Retina (tissue), 1 donor: ENCODE data around the gene SMOC1.
A peak's percentile ranks its signal among the peaks of the same experiment; 100 is the strongest.

Experiments
- DNase-seq: peaks from one replicate; pipeline ENCODE4 v3.0.0-alpha.2; 2016

The SMOC1 gene

GRCh38 chr14:69983317-69983716, 104.1 kb downstream of the SMOC1 start:
- DNase-seq: no peak

- DNase-seq: no peak
Measured at GRCh38 chr14:69985463-69985862, 106.2 kb downstream of the SMOC1 start.

DNA sequence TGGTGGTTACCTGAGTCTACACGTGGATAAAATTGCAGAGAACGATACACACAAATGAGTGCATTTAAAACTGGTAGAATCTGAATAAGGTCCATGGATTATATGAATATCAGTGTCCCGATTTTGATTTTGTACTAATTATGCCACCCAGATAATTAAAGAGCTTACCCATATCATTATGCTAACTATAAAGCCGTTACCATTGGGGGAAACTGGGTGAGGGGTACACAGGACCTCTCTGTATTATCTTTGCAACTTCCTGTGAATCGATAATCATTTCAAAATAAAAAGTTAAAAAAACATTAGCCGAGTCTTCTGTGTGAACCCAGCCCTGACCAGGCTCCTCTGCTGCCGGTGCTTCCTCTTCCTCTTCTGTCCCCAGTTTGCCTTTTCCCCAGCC, 107.1 kb downstream of the SMOC1 start:
- no peak for DNase-seq

- no peak for DNase-seq
Measured at GRCh38 chr14:69987406-69988121, 108.3 kb downstream of the SMOC1 start.

GRCh38 chr14:69988979-69989378, 109.8 kb downstream of the SMOC1 start:
- DNase-seq: no peak

DNA sequence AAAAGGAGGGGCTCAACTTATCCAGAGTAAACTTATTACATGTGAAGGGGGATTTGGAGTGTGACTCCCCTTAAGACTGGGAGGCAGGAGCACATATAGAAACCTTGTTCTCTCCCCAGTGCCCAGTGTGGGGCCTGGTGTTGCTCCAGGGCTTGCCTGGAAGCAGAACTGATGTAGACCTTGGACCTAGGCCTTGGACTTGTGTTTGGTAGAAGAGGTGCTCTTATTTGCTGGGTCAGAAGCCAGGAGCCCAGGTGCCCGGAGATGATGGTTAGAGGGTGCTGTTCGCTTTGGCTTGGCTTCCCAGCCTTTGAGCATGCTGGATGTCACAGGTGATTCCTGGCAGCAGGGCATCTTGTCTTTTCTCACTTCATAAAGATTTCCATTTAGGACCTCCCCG, 110.4 kb downstream of the SMOC1 start:
- no peak for DNase-seq

GRCh38 chr14:69990323-69990722, 111.1 kb downstream of the SMOC1 start:
- DNase-seq: no peak

GRCh38 chr14:69991422-69991821, 112.2 kb downstream of the SMOC1 start:
- DNase-seq: no peak

DNA sequence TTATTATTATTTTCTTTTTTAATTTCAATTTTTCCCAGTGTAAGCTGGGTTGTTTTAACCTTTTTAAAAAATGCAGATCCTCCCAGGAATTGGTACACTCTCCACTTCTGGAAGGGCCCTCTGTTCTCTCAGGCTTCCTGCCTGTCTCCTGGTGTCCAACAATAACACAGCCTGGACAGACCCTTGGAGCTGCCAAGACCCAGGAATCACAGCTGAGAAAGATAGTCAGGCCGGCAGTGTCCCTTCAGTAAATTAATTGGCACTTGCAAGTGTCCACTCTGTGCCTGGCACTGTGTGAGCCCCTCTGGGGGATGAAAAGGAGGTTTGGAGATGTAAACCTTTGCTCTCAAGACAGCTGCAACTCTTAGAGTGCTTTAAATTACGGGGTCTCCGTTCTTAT, 113.3 kb downstream of the SMOC1 start:
- DNase-seq: no peak

- no peak for DNase-seq
Measured at GRCh38 chr14:69993326-69993725, 114.1 kb downstream of the SMOC1 start.

DNA sequence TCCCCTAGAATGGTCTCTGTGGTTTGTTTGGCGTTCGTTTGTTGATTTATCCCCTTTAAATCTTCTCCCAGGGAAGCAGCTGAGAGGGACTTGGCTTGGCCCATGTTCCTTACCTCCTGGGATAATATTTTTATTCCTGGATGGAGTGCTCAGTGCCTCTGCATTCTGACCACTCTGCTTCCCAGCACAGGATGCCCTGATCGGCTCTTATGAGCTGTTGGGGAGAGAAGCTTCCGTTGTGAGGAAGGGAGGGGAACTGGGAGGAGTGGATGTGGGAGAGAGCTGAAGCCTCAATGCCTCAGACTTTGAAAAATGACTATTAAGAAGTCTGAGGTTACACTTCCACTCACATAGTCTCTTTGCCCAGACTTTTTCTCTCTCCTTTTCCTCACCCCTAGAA, 114.8 kb downstream of the SMOC1 start:
- no peak for DNase-seq

GRCh38 chr14:69996216-69996615, 117.0 kb downstream of the SMOC1 start:
- DNase-seq: no peak

DNA sequence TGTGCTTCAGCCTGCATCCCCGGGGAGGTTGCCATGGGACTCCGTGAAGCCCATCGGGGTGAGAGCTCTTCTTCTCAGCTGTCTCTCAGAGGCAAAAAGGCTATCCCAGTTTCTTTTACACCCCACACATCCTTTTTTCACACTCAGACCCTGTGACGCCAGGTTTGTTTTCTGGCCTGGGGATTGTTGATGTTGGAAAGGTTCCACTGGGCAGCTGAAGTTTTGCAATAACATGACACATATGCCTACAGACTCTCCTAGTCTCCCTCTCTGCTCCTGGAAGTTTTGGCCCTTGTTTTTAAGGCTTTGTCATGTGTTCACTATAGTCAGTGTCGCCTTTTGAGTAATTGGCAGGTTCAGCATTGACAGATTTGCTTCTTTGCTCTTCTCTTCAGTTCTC, 118.6 kb downstream of the SMOC1 start:
- DNase-seq: no peak

GRCh38 chr14:69999261-69999674, 120.1 kb downstream of the SMOC1 start:
- no peak for DNase-seq

- DNase-seq: no peak
Measured at GRCh38 chr14:70000601-70001000, 121.4 kb downstream of the SMOC1 start.

GRCh38 chr14:70002589-70003346, 123.6 kb downstream of the SMOC1 start:
- no peak for DNase-seq

GRCh38 chr14:70004791-70005190, 125.6 kb downstream of the SMOC1 start:
- DNase-seq: no peak

DNA sequence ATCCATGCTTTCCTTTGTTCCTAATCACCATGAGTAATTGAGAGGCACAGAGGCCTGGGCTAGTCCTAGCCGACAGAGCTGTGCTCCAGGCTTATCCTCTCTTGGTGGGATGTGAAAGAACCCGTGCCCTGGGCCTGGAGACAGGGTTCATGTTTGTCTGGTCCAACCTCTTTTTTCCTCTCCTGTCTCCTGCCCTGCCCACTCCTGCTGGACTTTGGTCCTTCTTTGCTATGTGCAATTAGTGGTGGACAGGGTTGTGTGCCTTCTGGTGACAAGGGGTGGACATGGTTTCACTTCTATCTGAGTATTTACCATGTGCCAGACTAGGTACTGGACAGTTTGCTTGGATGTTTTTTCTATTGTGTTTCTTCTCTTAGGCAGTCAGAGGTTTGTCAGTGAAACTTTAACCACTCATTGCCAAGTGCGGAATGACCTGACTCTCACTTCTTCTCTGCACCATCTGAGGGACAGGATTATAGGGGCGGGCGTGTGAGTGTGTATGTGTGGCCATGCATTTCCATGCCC, 126.1 kb downstream of the SMOC1 start:
- no peak for DNase-seq

DNA sequence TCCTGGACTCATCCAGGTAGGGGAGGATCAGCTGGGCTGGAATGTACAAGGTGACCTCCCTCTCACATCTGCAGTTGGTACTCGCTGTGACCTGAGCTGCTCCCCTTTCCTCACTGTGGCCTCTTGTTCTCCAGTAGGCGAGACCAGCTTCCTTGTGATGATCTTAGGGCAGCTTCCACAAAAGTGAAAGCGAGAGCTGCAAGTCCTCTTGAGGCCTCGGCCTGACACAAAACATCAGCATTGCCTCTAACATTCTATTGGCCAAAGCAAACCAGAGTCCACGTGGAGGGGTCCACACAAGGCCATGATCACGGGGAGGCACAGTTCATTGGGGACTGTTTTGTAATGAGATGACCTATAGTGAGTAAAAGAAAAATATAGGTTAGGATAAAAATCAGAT, 127.5 kb downstream of the SMOC1 start:
- DNase-seq: no peak

- no peak for DNase-seq
Measured at GRCh38 chr14:70008284-70009262, 129.4 kb downstream of the SMOC1 start.

- DNase-seq: no peak
Measured at GRCh38 chr14:70009961-70010360, 130.7 kb downstream of the SMOC1 start.

DNA sequence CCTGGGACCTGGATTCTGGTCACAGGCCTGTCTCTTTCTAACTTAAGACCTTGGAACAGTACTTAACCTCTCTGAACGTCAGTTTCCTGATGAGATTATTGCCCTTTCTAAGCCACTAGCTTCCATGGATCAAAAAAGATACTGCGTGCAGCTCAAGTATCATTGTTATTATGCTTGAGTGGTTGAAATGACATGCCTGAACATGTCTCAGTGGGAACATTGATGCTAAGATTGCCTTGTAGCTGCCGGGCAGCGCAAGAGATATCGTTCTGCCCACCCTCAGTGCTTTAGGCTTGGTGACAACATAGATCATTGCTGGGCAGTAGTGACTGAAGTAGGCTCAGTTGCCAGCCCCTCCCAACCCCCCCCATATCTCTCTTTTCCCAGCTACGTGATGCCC, 131.9 kb downstream of the SMOC1 start:
- peak; percentile 19 for DNase-seq

GRCh38 chr14:70011708-70012107, 132.5 kb downstream of the SMOC1 start:
- DNase-seq: no peak
